Measurements from ENCODE around the gene SLN.

DNA sequence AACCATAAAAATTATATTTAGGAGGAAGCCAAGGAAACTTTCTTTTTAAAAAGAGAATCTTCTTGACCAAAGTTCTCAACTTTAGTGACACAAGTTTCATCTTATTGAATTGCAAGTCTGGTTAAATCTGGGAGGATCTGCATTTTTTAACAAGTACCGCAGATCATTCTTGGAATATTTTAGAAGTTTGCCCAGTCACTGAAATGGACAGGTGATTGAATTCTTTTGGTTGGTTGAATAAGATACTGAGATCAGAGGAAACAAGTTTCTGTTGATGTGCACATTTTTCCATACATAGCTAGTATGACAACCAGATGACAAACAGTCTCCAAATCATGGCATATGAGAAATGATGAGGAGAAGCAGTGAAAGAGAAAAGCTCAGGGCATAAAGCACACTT lies 50.2 kb downstream of the SLN start:
- TF ChIP-seq, protein P1, sequence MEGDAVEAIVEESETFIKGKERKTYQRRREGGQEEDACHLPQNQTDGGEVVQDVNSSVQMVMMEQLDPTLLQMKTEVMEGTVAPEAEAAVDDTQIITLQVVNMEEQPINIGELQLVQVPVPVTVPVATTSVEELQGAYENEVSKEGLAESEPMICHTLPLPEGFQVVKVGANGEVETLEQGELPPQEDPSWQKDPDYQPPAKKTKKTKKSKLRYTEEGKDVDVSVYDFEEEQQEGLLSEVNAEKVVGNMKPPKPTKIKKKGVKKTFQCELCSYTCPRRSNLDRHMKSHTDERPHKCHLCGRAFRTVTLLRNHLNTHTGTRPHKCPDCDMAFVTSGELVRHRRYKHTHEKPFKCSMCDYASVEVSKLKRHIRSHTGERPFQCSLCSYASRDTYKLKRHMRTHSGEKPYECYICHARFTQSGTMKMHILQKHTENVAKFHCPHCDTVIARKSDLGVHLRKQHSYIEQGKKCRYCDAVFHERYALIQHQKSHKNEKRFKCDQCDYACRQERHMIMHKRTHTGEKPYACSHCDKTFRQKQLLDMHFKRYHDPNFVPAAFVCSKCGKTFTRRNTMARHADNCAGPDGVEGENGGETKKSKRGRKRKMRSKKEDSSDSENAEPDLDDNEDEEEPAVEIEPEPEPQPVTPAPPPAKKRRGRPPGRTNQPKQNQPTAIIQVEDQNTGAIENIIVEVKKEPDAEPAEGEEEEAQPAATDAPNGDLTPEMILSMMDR (IDR thresholded peaks at IDR 0.05; ENCODE audit: extremely low read depth in 1 of 2, insufficient read depth in 1 of 2, low read depth in 1 of 2, low read length in 2 of 2), result no peak
- TF ChIP-seq EZH2 (IDR thresholded peaks at IDR 0.05; ENCODE audit: borderline replicate concordance, low read depth, low read length, severe bottlenecking) (no peak), POLR2AphosphoS5 (IDR thresholded peaks at IDR 0.05; ENCODE audit: insufficient read depth, low read depth, low read length) (no peak), GATA2 (IDR thresholded peaks at IDR 0.05; ENCODE audit: insufficient read depth, insufficient read length, low read depth, low read length) (no peak), POLR2A (IDR thresholded peaks at IDR 0.05; ENCODE audit: low read depth, low read length) (no peak), FOS (IDR thresholded peaks at IDR 0.05; ENCODE audit: borderline replicate concordance, insufficient read depth, low read length) (no peak), JUN (IDR thresholded peaks at IDR 0.05; ENCODE audit: borderline replicate concordance, insufficient read depth, insufficient read length, low read depth) (no peak), MYC (IDR thresholded peaks at IDR 0.05; ENCODE audit: low read depth, low read length) (no peak)
- TF ChIP-seq, protein P2, sequence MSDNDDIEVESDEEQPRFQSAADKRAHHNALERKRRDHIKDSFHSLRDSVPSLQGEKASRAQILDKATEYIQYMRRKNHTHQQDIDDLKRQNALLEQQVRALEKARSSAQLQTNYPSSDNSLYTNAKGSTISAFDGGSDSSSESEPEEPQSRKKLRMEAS (IDR thresholded peaks at IDR 0.05; ENCODE audit: insufficient read depth, insufficient read length), result no peak

All from endothelial cell of umbilical vein (primary cell).